Measurements from ENCODE around the gene CTTN.

Gene CTTN

DNA sequence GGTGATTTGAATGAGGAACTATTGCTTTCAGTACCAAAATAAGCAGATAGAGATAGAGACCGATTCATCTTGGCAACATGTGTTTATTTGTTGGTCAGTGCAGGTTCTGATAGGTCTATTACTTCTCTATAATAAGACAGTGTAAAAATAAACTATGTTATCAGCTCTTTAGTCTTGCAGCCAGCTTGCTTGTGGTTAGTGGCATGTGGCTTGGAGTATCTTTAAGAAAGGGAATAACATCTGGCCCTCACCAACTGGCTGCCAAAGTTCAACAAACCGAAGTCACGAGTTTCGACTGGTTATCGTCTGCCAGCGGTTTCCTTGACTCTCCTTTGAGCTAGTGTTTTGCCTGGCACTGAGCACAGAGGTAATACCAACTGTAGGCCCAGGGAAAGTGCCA, 71.8 kb downstream of the CTTN start:
- in situ Hi-C loops (cut with MboI; ENCODE audit: low sequenced_read_pairs): loop anchor here (25.0 kb wide), 1 partner anchor 558 kb away; no protein-coding TSS in a partner anchor

DNA sequence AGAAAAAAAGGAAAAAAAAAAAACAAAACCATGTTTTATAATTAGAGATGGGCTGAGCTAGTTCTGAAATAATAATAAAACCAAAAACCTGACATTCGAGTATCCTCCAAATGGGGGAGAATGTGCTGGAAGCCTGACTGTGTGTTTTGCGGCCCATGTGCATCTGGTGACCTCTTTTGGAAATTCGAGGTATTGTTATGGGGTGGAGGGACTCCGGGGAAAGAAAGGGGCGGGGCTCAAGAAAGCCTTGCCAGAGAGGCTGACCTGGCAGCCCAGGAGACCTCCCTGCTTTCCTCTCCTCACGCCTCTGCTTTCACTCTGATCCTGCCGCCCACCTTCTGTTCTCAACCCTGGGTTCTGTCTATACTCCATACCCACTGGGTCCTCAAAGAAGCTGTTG, 72.9 kb downstream of the CTTN start:
- in situ Hi-C loops (cut with MboI; ENCODE audit: low sequenced_read_pairs): loop anchor here (25.0 kb wide), 1 partner anchor 559 kb away; no protein-coding TSS in a partner anchor

DNA sequence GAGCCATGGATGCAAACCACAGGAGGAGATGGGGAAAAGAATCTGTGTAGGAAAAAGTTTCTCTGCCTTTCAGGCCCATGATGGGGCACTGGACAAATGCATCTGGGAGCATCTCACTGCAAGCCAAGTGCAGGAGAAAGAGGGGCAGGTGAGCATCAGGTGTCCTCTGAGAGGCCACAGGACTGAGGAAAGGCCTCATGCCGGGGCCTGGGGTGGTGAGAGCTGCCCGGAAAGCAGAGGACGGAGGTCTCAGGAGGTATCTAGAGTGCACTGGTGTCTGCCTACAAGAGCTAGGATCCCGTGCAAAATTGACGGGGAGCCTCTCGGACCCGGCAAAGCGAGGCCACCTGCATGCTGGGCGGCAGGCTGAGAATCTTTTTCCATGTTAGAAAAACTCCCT, 73.9 kb downstream of the CTTN start:
- in situ Hi-C loops (cut with MboI; ENCODE audit: low sequenced_read_pairs): loop anchor here (25.0 kb wide), 1 partner anchor 560 kb away; no protein-coding TSS in a partner anchor

DNA sequence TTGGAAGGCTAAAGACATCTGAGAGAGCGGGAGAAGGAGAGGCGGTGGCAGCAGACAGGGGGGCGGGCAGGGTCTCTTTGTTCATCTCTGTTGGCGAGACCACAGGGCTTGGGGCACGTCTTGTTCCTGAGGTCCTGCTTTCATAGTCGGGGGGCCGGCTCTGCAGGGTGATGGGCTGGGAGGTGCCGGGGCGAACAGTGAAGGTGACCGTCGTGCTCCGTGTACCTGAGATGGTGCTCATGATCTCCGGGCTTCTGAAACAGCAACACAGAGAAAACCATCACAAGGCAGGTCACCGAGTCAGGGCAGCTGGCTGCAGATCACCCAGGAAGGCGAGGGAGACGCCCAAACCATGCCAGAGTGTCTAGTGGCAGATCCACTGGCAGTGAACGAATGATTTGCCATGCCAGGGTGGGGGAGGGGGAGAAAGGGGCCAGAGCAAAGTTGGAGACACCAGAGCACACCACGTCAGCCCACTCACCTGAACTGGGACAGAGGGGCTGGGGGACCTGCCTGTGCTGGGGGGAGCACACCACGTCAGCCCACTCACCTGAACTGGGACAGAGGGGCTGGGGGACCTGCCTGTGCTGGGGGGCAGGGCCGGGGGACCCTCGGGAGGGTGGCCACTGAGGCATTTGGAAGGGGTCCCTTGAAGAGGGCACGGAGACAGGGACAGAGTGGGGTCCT, 75.0 kb downstream of the CTTN start:
- in situ Hi-C loops (cut with MboI; ENCODE audit: low sequenced_read_pairs): loop anchor here (25.0 kb wide), 1 partner anchor 561 kb away; no protein-coding TSS in a partner anchor

DNA sequence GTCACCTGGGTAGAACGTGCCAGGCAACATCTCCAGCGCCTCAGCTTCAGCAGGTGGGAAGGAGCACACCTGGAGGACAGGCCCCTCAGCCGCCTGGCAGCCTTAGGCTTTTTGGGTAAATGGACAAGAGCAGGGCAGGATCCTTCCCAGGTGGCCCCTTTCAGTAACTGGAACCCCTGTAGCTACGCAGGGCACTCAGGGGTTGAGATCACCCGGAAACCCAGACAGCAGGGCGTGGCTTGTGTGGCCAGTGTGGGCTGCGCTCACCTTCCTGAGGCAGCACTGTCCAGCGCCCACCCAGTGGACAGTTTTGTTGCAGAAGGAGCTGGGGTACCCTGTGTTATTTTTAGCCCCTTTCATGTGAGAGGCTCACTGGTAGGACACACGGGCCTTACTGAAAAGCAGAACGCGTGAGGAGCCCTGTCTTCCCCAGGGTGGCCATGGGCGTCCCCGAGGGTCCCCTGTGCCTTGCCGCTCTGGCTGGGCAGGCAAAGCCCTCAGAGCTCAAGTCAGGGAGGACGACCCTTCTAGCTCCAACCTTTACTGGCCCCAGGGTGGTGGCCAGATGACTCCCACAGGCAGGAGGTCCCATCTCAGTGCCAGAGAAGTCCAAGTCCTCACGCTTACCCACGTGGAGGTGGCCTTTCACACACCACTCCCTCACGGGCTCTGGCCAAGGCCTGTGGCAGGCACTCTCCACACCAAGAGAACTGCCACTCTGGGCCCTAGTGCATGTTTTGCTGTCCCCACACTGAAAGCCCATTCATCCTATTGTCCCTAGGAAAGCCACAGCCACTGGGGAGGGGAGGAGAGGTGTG, 75.8 kb downstream of the CTTN start:
- in situ Hi-C loops (cut with MboI; ENCODE audit: low sequenced_read_pairs): loop anchor here (25.0 kb wide), 1 partner anchor 562 kb away; no protein-coding TSS in a partner anchor

DNA sequence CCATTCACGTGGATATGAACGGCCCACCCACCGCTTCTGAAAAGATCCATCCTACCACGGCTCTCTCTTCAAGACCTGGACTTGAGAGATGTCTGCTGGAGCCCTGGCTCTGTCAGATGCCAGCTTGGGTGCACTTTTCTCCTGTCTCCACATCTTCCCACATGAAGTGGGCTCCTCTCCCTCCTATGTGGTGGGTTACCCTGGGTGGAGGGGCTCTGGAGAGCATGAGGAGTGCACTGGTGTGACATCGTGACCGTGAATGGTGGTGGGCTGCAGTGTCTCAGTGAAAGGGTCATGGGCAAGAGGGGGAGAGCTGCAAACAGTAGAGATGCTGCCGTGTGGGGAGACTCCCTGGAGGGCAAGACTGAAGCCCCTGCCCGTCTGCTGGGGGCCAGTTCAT, 76.4 kb downstream of the CTTN start:
- in situ Hi-C loops (cut with MboI; ENCODE audit: low sequenced_read_pairs): loop anchor here (25.0 kb wide), 1 partner anchor 562 kb away; no protein-coding TSS in a partner anchor

DNA sequence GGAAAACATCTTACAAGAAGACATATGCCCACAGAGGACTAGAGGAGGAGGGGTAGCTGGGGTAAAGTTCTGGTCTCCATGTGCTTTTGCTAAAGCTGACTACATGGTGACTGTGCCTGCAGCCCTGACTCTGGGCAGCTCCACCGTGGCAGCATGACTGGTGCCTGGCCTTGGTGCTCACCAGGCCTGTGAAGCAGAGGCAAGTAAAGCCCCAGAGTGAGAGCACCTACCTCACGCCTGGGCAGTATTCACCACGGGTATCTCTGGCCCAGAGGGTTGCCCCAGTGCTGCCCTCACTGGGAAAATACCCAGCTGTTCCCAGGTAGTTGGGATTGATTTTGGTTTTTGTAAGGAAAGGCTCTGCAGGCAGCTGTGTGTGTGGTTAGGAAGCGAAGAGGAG, 78.3 kb downstream of the CTTN start:
- in situ Hi-C loops (cut with MboI; ENCODE audit: low sequenced_read_pairs): no loop called here

DNA sequence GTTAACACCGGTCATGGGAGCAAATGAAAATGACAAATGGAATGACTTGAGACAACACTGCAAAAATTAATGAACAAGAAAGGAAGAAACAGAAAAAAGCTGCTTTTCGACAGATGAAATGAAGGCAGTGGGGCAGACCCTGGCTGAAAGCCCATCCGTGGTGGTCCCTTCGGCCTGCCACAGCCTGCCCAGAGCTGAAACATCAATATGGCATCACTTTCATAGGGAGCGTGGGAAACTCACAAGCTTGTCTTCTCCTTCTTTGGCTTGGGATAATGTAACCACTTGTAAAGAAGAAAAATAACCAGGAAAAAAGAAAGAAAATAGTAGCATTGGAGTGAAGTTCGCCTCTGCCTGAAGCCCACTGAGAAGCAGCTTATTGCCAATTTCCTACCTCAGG, 78.8 kb downstream of the CTTN start:
- in situ Hi-C loops (cut with MboI; ENCODE audit: low sequenced_read_pairs): no loop called here

DNA sequence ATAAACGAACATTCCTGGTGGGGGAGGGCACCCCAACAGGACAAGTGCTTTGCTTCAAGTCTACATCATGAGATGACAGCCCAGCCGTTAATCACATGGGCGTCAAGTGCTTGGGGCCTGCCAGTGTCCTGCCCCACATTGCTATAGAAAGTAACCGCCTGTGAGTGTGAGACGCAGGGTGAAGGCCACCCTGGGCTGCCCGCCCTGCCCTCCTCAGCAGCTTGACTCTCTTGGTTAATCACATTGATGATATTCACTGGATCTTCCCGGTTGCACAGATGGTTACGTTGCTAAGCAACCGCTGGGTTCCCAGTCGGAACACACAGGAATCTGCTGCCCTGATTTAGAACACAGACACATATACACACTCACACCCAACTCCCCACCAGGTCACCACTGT, 79.3 kb downstream of the CTTN start:
- in situ Hi-C loops (cut with MboI; ENCODE audit: low sequenced_read_pairs): no loop called here

DNA sequence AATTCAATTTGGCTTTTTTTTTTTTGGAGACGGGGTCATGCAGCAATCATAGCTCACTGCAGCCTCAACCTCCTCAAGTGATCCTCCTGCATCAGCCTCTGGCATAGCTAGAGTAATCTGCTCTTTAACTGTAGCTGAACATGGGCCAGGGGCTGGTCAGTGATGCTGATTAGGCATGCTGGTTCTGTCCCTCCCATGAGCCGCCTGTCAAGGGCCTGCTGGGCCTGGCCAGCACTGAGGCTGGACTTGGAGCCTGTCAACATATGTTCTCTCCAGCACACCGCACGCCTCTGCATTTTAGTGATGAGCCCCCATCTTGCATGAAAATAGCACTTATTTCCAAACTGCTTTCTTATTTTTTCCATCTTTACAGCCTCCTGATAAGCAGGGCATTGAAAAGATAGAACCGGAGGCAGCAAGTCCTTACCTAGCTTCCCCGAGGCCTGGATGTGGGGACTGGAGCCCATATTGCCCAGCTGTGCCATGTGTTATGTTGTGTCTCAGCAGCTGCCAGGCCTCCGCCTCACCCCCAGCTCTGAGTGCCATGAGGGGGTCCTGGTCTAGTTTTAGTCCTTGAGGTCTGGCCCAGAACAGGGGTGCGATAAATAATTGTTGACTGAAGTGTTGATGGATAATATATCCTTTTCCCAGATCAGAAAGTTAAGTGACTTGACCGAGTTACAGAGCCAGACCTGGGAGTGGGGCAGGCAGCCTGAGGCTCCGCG, 80.0 kb downstream of the CTTN start:
- in situ Hi-C loops (cut with MboI; ENCODE audit: low sequenced_read_pairs): no loop called here

DNA sequence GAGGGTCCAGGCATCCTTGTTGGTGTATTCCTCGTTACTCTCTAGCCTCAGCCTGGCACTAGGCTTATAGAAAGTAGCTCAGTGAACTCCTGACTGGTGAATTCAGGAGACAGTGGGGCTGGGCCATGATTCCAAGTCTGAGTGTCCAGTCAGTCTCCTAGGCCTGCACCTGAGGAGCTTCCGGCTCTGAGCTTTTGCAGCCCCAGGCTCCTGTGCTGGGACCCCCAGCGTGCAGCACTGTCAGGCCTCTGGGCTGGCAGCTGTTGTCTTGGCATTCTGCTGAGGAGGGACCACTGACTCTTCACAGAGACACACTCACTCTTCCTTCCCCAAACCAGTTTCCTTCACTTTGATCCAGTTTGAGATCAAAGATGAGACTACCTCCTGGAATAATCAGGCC, 82.4 kb downstream of the CTTN start:
- in situ Hi-C loops (cut with MboI; ENCODE audit: low sequenced_read_pairs): no loop called here

DNA sequence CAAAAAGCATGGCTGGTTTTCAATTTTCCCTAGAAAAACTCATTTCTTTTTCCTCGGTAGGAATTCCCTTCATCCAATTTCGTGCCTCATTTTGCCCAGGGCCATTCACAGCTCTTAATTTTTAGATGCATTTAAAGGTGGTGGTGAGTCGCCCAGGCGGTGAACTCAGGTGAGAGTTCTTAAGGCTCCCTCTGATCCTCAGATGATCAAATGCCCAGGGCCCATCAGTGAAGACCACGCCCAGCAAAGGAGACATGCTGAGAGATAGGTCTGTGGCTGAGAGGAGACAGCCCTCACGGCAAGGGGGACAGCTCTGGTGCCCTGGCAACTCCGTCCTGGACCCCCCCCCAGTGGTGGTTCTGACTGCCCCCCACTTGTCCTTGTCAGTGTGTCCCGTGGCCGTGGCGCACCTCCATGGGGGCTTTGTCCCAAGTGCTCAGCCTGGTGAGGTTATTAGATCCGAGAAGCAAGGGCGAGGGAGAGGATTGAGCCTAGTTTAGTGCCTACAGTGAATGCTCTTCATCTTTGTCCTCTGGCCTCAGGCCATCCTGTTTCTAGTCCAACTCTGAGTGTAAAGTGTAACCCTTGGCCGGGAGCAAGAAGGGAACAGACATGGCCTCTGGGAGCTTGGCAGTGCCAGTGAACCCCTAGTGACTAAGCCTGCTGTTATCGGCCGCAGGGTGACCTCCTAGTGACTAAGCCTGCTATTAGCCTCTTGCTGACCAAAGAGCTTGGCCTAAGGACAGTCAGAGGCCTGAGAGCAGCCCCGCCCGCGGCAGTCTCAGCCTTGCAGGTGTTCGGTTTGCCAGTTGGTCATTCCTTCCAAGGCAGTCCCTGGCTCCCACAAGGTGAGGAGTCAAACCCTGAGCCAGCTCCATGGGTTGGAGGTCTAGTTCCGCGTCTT, 83.5 kb downstream of the CTTN start:
- in situ Hi-C loops (cut with MboI; ENCODE audit: low sequenced_read_pairs): no loop called here

DNA sequence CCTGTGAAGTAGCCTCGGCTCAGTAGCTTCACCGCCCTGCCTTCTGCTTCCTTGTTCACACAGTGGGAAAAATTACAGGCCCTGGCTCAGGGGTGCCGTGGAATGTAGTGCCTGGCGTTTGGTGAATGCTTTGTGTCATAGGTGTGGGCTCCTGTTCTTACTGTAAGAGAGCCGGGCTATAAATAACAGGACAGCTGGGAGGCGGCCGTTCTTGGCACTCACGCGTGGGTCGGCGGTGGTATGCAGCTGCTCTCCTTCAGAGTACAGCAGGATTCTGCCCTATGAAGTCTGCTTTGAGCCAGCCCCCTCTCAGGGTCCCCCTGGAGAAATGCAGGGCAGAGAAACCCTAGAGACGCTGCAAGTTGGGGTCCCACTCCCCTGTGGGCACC, 84.2 kb downstream of the CTTN start:
- in situ Hi-C loops (cut with MboI; ENCODE audit: low sequenced_read_pairs): no loop called here

DNA sequence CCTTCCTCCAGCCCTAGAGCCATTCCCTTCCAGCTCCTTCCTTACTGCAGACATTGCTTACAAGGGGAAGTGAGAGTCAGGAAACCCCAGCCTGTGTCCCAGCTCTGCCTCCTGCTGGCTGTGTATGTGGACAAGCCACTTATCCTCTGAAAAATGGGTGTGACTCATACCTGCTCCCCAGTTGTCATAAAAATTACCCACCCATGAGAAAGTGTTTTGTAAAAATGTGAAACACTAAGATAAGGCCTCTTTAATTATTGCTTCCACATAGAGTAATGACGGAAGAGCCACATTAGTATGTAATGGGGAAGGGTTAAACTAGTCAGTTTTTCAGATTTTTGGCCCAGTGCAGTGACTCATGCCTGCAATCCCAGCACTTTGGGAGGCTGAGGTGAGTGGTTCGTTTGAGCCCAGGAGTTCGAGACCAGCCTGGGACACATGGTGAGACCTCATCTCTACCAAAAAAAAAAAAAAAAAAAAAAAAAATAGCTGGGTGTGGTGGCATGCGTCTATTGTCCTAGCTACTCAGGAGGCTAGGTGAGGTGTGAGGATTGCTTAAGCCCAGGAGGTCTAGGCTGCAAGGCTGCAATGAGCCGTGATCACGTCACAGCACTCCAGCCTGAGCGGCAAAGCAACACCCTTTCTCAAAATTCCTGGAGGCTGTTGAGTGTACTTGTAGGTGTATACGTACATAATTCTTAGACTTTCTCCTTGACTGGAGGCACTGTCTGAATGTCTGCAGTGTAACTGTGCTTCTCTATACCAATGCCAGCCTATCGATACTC, 84.9 kb downstream of the CTTN start:
- in situ Hi-C loops (cut with MboI; ENCODE audit: low sequenced_read_pairs): no loop called here

DNA sequence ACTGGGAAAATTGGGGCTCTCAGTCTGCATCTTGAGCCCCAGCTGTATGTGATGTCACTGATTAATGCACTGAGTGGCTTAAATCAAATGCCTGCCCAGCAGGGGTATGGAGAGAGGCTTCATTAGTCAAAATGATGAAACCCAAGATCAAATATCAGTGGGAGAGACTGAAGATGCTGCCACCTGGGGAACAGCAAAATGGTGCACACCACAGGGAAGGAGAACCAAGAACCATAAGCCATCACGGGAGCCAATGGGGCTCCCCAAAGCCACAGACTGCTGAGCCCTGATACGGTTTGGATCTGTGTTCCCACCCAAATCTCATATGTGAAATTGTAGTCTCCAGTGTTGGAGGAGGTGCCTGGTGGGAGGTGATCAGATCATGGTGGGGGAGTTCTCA, 85.6 kb downstream of the CTTN start:
- in situ Hi-C loops (cut with MboI; ENCODE audit: low sequenced_read_pairs): no loop called here

DNA sequence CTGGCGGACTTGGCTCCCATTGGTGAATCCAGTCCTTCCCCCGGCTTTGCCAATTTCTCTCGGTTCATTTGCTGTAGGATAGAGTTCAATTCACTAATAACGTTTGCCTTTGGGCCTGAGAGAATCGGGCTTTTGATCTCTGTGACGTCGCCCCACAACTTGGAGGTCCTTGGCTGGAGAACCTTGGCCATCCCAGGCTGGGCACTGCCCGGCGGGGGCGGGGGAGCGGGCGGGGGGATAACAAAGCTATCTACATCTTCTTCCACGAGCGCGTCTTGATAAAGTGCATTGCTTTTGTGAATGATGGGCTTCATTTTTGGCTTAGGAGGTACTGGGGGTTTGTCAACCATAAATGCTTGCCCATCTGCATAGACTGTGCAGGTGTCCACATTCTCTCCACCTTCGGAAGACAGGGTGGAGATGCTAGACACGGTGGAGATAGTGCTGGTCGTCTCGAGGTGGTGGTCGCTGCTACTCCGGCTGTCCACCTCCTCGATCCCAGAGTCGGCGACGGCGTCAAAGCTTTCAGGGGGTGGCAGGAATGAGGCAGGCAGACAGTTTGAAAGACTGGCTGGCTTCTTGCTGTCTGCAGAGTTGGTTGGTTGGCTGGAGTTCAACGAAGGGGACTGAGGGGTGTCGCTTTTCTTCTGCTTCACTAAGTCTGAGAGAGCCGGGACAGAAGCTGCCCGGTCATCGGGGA, 87.1 kb downstream of the CTTN start:
- in situ Hi-C loops (cut with MboI; ENCODE audit: low sequenced_read_pairs): no loop called here

DNA sequence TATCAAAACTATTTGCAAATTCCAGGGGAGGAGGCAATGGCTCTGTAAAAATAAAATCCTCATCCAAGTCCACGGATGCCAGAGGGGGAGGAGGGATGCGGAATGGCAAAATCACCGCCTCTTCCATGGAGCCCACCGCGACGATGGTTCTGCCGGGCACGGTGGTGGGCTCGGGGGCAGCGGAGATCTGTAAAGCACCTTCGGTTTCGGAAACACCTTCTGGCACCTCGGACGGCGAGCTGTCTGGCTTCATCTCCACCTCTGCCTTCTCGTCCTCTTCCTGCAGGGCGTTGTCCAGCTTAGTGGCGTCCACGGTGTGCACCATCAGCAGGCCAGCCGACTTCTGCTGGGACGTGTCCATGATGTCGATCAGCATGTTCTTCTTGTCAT, 87.7 kb downstream of the CTTN start:
- in situ Hi-C loops (cut with MboI; ENCODE audit: low sequenced_read_pairs): no loop called here

Data from HL-60/S4 treated with retinoic acid at 250 ng/mL for 4 days and 3 days (cell line).